22Rv1 (cell line): ENCODE measurements around the gene DPM2.

Experiments
- ZFX ChIP-seq: fragments of 450-650 bp; IDR thresholded peaks from 2 replicates; pipeline ENCODE4 v1.6.1; 2017; ENCODE audit warnings: antibody characterized with exemption, borderline replicate concordance
- TF ChIP-seq, protein P1 (sequence below): fragments of 450-650 bp; IDR thresholded peaks from 2 replicates; pipeline ENCODE4 v1.5.1; 2017; ENCODE audit warnings: mild to moderate bottlenecking

DNA sequence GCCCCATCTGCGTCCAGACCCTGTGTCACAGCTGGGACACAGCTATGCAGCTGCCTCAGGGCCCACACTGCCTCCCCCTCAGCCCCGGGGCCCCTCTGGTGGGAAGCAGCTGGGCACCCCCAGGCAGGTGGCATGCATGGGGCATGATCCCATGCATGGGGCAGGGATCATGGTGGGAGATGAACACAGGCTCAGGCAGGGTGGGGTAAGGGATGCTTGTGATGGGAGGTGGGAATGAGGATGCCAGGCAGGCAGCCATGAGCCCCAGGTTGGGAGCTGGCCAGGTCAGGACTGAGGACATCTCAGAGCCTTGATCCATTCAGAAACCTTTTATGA lies 23.5 kb upstream of the DPM2 start:
- TF ChIP-seq, protein P1, sequence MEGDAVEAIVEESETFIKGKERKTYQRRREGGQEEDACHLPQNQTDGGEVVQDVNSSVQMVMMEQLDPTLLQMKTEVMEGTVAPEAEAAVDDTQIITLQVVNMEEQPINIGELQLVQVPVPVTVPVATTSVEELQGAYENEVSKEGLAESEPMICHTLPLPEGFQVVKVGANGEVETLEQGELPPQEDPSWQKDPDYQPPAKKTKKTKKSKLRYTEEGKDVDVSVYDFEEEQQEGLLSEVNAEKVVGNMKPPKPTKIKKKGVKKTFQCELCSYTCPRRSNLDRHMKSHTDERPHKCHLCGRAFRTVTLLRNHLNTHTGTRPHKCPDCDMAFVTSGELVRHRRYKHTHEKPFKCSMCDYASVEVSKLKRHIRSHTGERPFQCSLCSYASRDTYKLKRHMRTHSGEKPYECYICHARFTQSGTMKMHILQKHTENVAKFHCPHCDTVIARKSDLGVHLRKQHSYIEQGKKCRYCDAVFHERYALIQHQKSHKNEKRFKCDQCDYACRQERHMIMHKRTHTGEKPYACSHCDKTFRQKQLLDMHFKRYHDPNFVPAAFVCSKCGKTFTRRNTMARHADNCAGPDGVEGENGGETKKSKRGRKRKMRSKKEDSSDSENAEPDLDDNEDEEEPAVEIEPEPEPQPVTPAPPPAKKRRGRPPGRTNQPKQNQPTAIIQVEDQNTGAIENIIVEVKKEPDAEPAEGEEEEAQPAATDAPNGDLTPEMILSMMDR = no peak
- no peak for TF ChIP-seq ZFX
